ENCODE data around the gene CCIN.

The CCIN gene

GRCh38 chr9:36191290-36191645 lies 22.1 kb downstream of the CCIN start:
- DNase-seq (ENCODE audit: low read depth), result peak; percentile 21

GRCh38 chr9:36191686-36192085 lies 22.5 kb downstream of the CCIN start:
- no peak for DNase-seq (ENCODE audit: low read depth)

GRCh38 chr9:36192196-36192595 lies 23.0 kb downstream of the CCIN start:
- no peak for DNase-seq (ENCODE audit: low read depth)

- no peak for DNase-seq (ENCODE audit: low read depth)
Observed at GRCh38 chr9:36193023-36193422, 23.8 kb downstream of the CCIN start.

GRCh38 chr9:36194326-36195000 lies 25.3 kb downstream of the CCIN start:
- DNase-seq (ENCODE audit: low read depth), result no peak

GRCh38 chr9:36204906-36205547 lies 35.8 kb downstream of the CCIN start:
- DNase-seq (ENCODE audit: low read depth), result no peak

- DNase-seq (ENCODE audit: low read depth), result no peak
Observed at GRCh38 chr9:36207016-36207415, 37.8 kb downstream of the CCIN start.

- DNase-seq (ENCODE audit: low read depth), result no peak
Observed at GRCh38 chr9:36207546-36208012, 38.4 kb downstream of the CCIN start.

- no peak for DNase-seq (ENCODE audit: low read depth)
Observed at GRCh38 chr9:36208521-36209253, 39.5 kb downstream of the CCIN start.

- DNase-seq (ENCODE audit: low read depth), result no peak
Observed at GRCh38 chr9:36210722-36211121, 41.5 kb downstream of the CCIN start.

GRCh38 chr9:36211510-36211909 lies 42.3 kb downstream of the CCIN start:
- DNase-seq (ENCODE audit: low read depth), result no peak

GRCh38 chr9:36213387-36213786 lies 44.2 kb downstream of the CCIN start:
- no peak for DNase-seq (ENCODE audit: low read depth)

GRCh38 chr9:36213989-36214388 lies 44.8 kb downstream of the CCIN start:
- DNase-seq (ENCODE audit: low read depth), result no peak

- DNase-seq (ENCODE audit: low read depth), result no peak
Observed at GRCh38 chr9:36214571-36214970, 45.4 kb downstream of the CCIN start.

GRCh38 chr9:36217256-36217968 lies 48.2 kb downstream of the CCIN start:
- DNase-seq (ENCODE audit: low read depth), result no peak

GRCh38 chr9:36218011-36218410 lies 48.8 kb downstream of the CCIN start:
- no peak for DNase-seq (ENCODE audit: low read depth)

GRCh38 chr9:36218411-36218901 lies 49.3 kb downstream of the CCIN start:
- DNase-seq (ENCODE audit: low read depth), result no peak
